ENCODE results near the gene WNT16. TPM values are rescaled to one million over a fixed set of nuclear protein-coding genes. Genes with fewer than 3 reads are reported as not detected.

WNT16 gene
- total RNA-seq, 6 experiments from 2014 or later: 0.07 to 0.25 (median 0.18) TPM

- TF ChIP-seq CTCF (IDR thresholded peaks at IDR 0.05): no peak
- H3K4me3 Mint-ChIP-seq: no peak overlapping the region
- H3K27ac Mint-ChIP-seq: no peak overlapping the region
- DNase-seq: no peak
- no peaks in the 10 kb centered on the region for H3K9me3 Mint-ChIP-seq
- no peaks in the 10 kb centered on the region; the same call in 1 of the 2 replicates for H3K27me3 Mint-ChIP-seq (ENCODE audit: insufficient read depth)
- H3K4me1 Mint-ChIP-seq (ENCODE audit: low read depth): peaks cover 48% of the 10 kb centered on the region
- peaks cover 9% of the 10 kb centered on the region for H3K36me3 Mint-ChIP-seq (ENCODE audit: low read depth)
Observed at GRCh38 chr7:121339082-121339481, 10.3 kb downstream of the WNT16 start.

- peaks cover 36% of the 10 kb centered on the region for H3K4me1 Mint-ChIP-seq (ENCODE audit: low read depth)
- H3K9me3 Mint-ChIP-seq: no peaks in the 10 kb centered on the region
- TF ChIP-seq CTCF (IDR thresholded peaks at IDR 0.05): no peak
- peaks cover 17% of the 10 kb centered on the region for H3K36me3 Mint-ChIP-seq (ENCODE audit: low read depth)
- no peak for DNase-seq
- no peak overlapping the region; the same call in 1 of the 2 replicates for H3K27ac Mint-ChIP-seq
- H3K27me3 Mint-ChIP-seq (ENCODE audit: insufficient read depth): no peaks in the 10 kb centered on the region; the same call in 1 of the 2 replicates
- H3K4me3 Mint-ChIP-seq: no peak overlapping the region
Observed at GRCh38 chr7:121341933-121342332, 13.1 kb downstream of the WNT16 start.

- H3K4me1 Mint-ChIP-seq (ENCODE audit: low read depth): peaks cover 35% of the 10 kb centered on the region
- H3K36me3 Mint-ChIP-seq (ENCODE audit: low read depth): peaks cover 23% of the 10 kb centered on the region
- no peaks in the 10 kb centered on the region; the same call in 1 of the 2 replicates for H3K27me3 Mint-ChIP-seq (ENCODE audit: insufficient read depth)
- TF ChIP-seq CTCF (IDR thresholded peaks at IDR 0.05): no peak
- no peak for DNase-seq
- no peak overlapping the region for H3K27ac Mint-ChIP-seq
- no peaks in the 10 kb centered on the region for H3K9me3 Mint-ChIP-seq
- H3K4me3 Mint-ChIP-seq: no peak overlapping the region
Observed at GRCh38 chr7:121342631-121343030, 13.8 kb downstream of the WNT16 start.

- no peak for DNase-seq
- Mint-ChIP-seq H3K27me3 (ENCODE audit: insufficient read depth) (no peaks in the 10 kb centered on the region; the same call in 1 of the 2 replicates), H3K4me3 (no peak overlapping the region), H3K27ac (no peak overlapping the region; the same call in 1 of the 2 replicates), H3K4me1 (ENCODE audit: low read depth) (peaks cover 35% of the 10 kb centered on the region), H3K36me3 (ENCODE audit: low read depth) (peaks cover 23% of the 10 kb centered on the region), H3K9me3 (no peaks in the 10 kb centered on the region)
- TF ChIP-seq CTCF (IDR thresholded peaks at IDR 0.05): no peak
Observed at GRCh38 chr7:121343302-121343701, 14.5 kb downstream of the WNT16 start.

GRCh38 chr7:121344093-121344492 lies 15.3 kb downstream of the WNT16 start:
- DNase-seq: no peak
- peaks cover 23% of the 10 kb centered on the region for H3K36me3 Mint-ChIP-seq (ENCODE audit: low read depth)
- no peak overlapping the region for H3K4me3 Mint-ChIP-seq
- H3K4me1 Mint-ChIP-seq (ENCODE audit: low read depth): peaks cover 35% of the 10 kb centered on the region
- H3K9me3 Mint-ChIP-seq: no peaks in the 10 kb centered on the region
- TF ChIP-seq CTCF (IDR thresholded peaks at IDR 0.05): no peak
- peak overlapping the region; percentile 0; the same call in 1 of the 2 replicates for H3K27ac Mint-ChIP-seq
- no peaks in the 10 kb centered on the region for H3K27me3 Mint-ChIP-seq (ENCODE audit: insufficient read depth)

GRCh38 chr7:121344497-121344896 lies 15.7 kb downstream of the WNT16 start:
- Mint-ChIP-seq H3K27me3 (ENCODE audit: insufficient read depth) (no peaks in the 10 kb centered on the region), H3K36me3 (ENCODE audit: low read depth) (peaks cover 23% of the 10 kb centered on the region), H3K4me1 (ENCODE audit: low read depth) (peaks cover 35% of the 10 kb centered on the region), H3K27ac (no peak overlapping the region), H3K4me3 (no peak overlapping the region), H3K9me3 (no peaks in the 10 kb centered on the region)
- no peak for TF ChIP-seq CTCF (IDR thresholded peaks at IDR 0.05)
- no peak for DNase-seq
